ENCODE data around the gene ALKBH3. TPM values are rescaled to one million over a fixed set of nuclear protein-coding genes. Genes with fewer than 3 reads are reported as not detected.
A peak's percentile ranks its signal among the peaks of the same experiment; 100 is the strongest.

Gene ALKBH3
- total RNA-seq, 1 experiment from 2014 or later = 34.9 TPM

- peak; percentile 59 for DNase-seq (ENCODE audit: low spot score)
Measured at GRCh38 chr11:43894546-43894945, 13.9 kb downstream of the ALKBH3 start.

GRCh38 chr11:43895601-43896000 lies 15.0 kb downstream of the ALKBH3 start:
- no peak for DNase-seq (ENCODE audit: low spot score)

- DNase-seq (ENCODE audit: low spot score) = no peak
Measured at GRCh38 chr11:43898574-43898973, 17.9 kb downstream of the ALKBH3 start.

- DNase-seq (ENCODE audit: low spot score) = no peak
Measured at GRCh38 chr11:43899094-43899493, 18.5 kb downstream of the ALKBH3 start.

- no peak for DNase-seq (ENCODE audit: low spot score)
Measured at GRCh38 chr11:43901551-43901950, 20.9 kb downstream of the ALKBH3 start.

GRCh38 chr11:43903078-43903477 lies 22.4 kb downstream of the ALKBH3 start:
- no peak for DNase-seq (ENCODE audit: low spot score)

GRCh38 chr11:43903969-43904368 lies 23.3 kb downstream of the ALKBH3 start:
- no peak for DNase-seq (ENCODE audit: low spot score)

GRCh38 chr11:43904742-43905535 lies 24.3 kb downstream of the ALKBH3 start:
- DNase-seq (ENCODE audit: low spot score) = no peak

- DNase-seq (ENCODE audit: low spot score) = no peak
Measured at GRCh38 chr11:43905813-43906241, 25.2 kb downstream of the ALKBH3 start.

- DNase-seq (ENCODE audit: low spot score) = no peak
Measured at GRCh38 chr11:43907028-43907975, 26.7 kb downstream of the ALKBH3 start.

GRCh38 chr11:43908191-43908590 lies 27.6 kb downstream of the ALKBH3 start:
- no peak for DNase-seq (ENCODE audit: low spot score)

GRCh38 chr11:43908683-43909082 lies 28.1 kb downstream of the ALKBH3 start:
- no peak for DNase-seq (ENCODE audit: low spot score)

- no peak for DNase-seq (ENCODE audit: low spot score)
Measured at GRCh38 chr11:43913829-43914380, 33.3 kb downstream of the ALKBH3 start.

GRCh38 chr11:43914466-43914865 lies 33.8 kb downstream of the ALKBH3 start:
- DNase-seq (ENCODE audit: low spot score) = no peak

GRCh38 chr11:43916621-43917020 lies 36.0 kb downstream of the ALKBH3 start:
- no peak for DNase-seq (ENCODE audit: low spot score)

GRCh38 chr11:43917851-43918250 lies 37.2 kb downstream of the ALKBH3 start:
- DNase-seq (ENCODE audit: low spot score) = no peak

- DNase-seq (ENCODE audit: low spot score) = no peak
Measured at GRCh38 chr11:43918662-43919061, 38.0 kb downstream of the ALKBH3 start.

- no peak for DNase-seq (ENCODE audit: low spot score)
Measured at GRCh38 chr11:43919852-43920597, 39.4 kb downstream of the ALKBH3 start.

- peak; percentile 93 for DNase-seq (ENCODE audit: low spot score)
Measured at GRCh38 chr11:43920598-43921419, 40.2 kb downstream of the ALKBH3 start.

GRCh38 chr11:43921561-43922294 lies 41.1 kb downstream of the ALKBH3 start:
- no peak for DNase-seq (ENCODE audit: low spot score)
